Smooth muscle cell (in vitro differentiated cells): ENCODE measurements around the gene LRRN2. TPM values are rescaled to one million over a fixed set of nuclear protein-coding genes. Genes with fewer than 3 reads are reported as not detected.

ENCODE experiments used
- DNase-seq: peaks from one replicate; lab custom pipeline; 2025; ENCODE audit not compliant: unreplicated experiment; lab: John Stamatoyannopoulos, UW
- H2AFZ ChIP-seq: fragments of 200-600 bp; sonication (generic); 2 replicates; pipeline ENCODE4 v1.6.0; 2016; ENCODE audit warnings: antibody characterized with exemption, low read depth, mild to moderate bottlenecking
- H3F3A ChIP-seq: fragments of 200-600 bp; sonication (generic); 2 replicates; pipeline ENCODE4 v1.6.0; 2017; ENCODE audit warnings: antibody characterized with exemption, low read depth
- H3K27ac ChIP-seq: fragments of 200-600 bp; sonication (generic); 2 replicates; pipeline ENCODE4 v1.5.1; 2016; ENCODE audit warnings: low read depth, mild to moderate bottlenecking
- H3K27me3 ChIP-seq: fragments of 200-600 bp; sonication (generic); 2 replicates; pipeline ENCODE4 v1.6.1; 2016; ENCODE audit warnings: low read depth, mild to moderate bottlenecking
- H3K36me3 ChIP-seq: fragments of 200-600 bp; sonication (generic); 2 replicates; pipeline ENCODE4 v1.5.1; 2016; ENCODE audit warnings: low read depth
- H3K4me1 ChIP-seq: fragments of 200-600 bp; sonication (generic); 2 replicates; pipeline ENCODE4 v1.5.1; 2016; ENCODE audit warnings: low read depth
- H3K4me2 ChIP-seq: fragments of 200-600 bp; sonication (generic); 2 replicates; pipeline ENCODE4 v1.6.0; 2016; ENCODE audit warnings: mild to moderate bottlenecking
- H3K4me3 ChIP-seq: fragments of 200-600 bp; sonication (generic); 2 replicates; pipeline ENCODE4 v1.5.1; 2016; ENCODE audit warnings: mild to moderate bottlenecking
- H3K79me2 ChIP-seq: fragments of 200-600 bp; sonication (generic); 2 replicates; pipeline ENCODE4 v1.6.0; 2016; ENCODE audit warnings: low read depth, mild to moderate bottlenecking
- H3K9ac ChIP-seq: fragments of 200-600 bp; sonication (generic); 2 replicates; pipeline ENCODE4 v1.6.0; 2016; ENCODE audit warnings: low read depth
- H3K9me3 ChIP-seq: fragments of 200-600 bp; sonication (generic); replicated peaks from 2 replicates; pipeline ENCODE4 v1.5.1; 2016; ENCODE audit warnings: low read depth
- H4K20me1 ChIP-seq: fragments of 200-600 bp; sonication (generic); 2 replicates; pipeline ENCODE4 v1.6.0; 2016; ENCODE audit warnings: low read depth
- CTCF ChIP-seq: fragments of 200-600 bp; sonication (generic); IDR thresholded peaks from 2 replicates; pipeline ENCODE4 v1.5.1; 2017; ENCODE audit warnings: borderline replicate concordance, mild to moderate bottlenecking, antibody characterized with exemption; ENCODE audit not compliant: insufficient read depth, poor library complexity, severe bottlenecking
- WGBS: methylation state at CpG from one replicate; pipeline ENCODE4 v1.1.7; 2016; ENCODE audit warnings: low lambda C conversion rate; 5-methylcytosine and 5-hydroxymethylcytosine counted together
- polyA plus RNA-seq: library from polyadenylated mRNA; unstranded; fragments of >200 nt; fragmentation: Nextera tagmentation; extraction: Ambion mirVana; gene quantifications from 2 replicates; pipeline ENCODE4 v1.2.1, GENCODE V29; 2016
- total RNA-seq: library from RNA; depleted of rRNA; stranded (reverse); fragments of >200 nt; gene quantifications from 2 replicates; pipeline ENCODE4 v1.2.3, GENCODE V29; 2014

Gene LRRN2
- total and polyA plus RNA-seq, 2 experiments from 2014 or later: 1.3 to 2.4 TPM

GRCh38 chr1:204577794-204578478 is 107.6 kb downstream of the LRRN2 start:
- Histone ChIP-seq H3K27me3 (peaks cover 7% of the 10 kb centered on the region), H3K4me3 (no peak overlapping the region), H3K9ac (no peak overlapping the region), H3K27ac (no peak overlapping the region), H3F3A (no peaks in the 10 kb centered on the region), H3K36me3 (no peaks in the 10 kb centered on the region), H3K79me2 (no peaks in the 10 kb centered on the region), H3K4me1 (peaks cover 8% of the 10 kb centered on the region), H4K20me1 (no peaks in the 10 kb centered on the region), H2AFZ (no peak overlapping the region), H3K9me3 (no peaks in the 10 kb centered on the region), H3K4me2 (no peak overlapping the region)
- no peak for DNase-seq
- TF ChIP-seq CTCF: no peak
- 93% methylated on average over 10 of the region's 10 CpGs for WGBS

- TF ChIP-seq CTCF: no peak
- no peaks in the 10 kb centered on the region for H4K20me1 ChIP-seq
- H3K27me3 ChIP-seq: peaks cover 7% of the 10 kb centered on the region
- DNase-seq: no peak
- no peak overlapping the region for H3K27ac ChIP-seq
- no peaks in the 10 kb centered on the region for H3F3A ChIP-seq
- no peak overlapping the region for H3K9ac ChIP-seq
- H2AFZ ChIP-seq: no peak overlapping the region
- H3K36me3 ChIP-seq: no peaks in the 10 kb centered on the region
- 50% methylated on average over 8 of the region's 8 CpGs for WGBS
- H3K4me3 ChIP-seq: no peak overlapping the region
- no peaks in the 10 kb centered on the region for H3K9me3 ChIP-seq
- no peaks in the 10 kb centered on the region for H3K79me2 ChIP-seq
- H3K4me1 ChIP-seq: peaks cover 8% of the 10 kb centered on the region
- no peak overlapping the region for H3K4me2 ChIP-seq
These were observed 109.1 kb downstream of the LRRN2 start for GRCh38 chr1:204576422-204576821.

- Histone ChIP-seq H3K9ac (no peak overlapping the region), H3K79me2 (no peaks in the 10 kb centered on the region), H3K27me3 (peaks cover 7% of the 10 kb centered on the region), H3F3A (no peaks in the 10 kb centered on the region), H3K27ac (no peak overlapping the region), H3K36me3 (no peaks in the 10 kb centered on the region), H3K4me3 (no peak overlapping the region), H2AFZ (no peak overlapping the region), H3K4me2 (no peak overlapping the region), H3K9me3 (no peaks in the 10 kb centered on the region), H3K4me1 (peaks cover 8% of the 10 kb centered on the region), H4K20me1 (no peaks in the 10 kb centered on the region)
- 84% methylated on average over 13 of the region's 13 CpGs for WGBS
- DNase-seq: no peak
- no peak for TF ChIP-seq CTCF
These were observed 110.0 kb downstream of the LRRN2 start for GRCh38 chr1:204575221-204576190.
